ENCODE measurements around the gene TCEANC2. TPM values are rescaled to one million over a fixed set of nuclear protein-coding genes. Genes with fewer than 3 reads are reported as not detected.

The TCEANC2 gene
- total and polyA plus RNA-seq, 4 donors: 0.89 to 2.1 (median 1.7) TPM

DNA sequence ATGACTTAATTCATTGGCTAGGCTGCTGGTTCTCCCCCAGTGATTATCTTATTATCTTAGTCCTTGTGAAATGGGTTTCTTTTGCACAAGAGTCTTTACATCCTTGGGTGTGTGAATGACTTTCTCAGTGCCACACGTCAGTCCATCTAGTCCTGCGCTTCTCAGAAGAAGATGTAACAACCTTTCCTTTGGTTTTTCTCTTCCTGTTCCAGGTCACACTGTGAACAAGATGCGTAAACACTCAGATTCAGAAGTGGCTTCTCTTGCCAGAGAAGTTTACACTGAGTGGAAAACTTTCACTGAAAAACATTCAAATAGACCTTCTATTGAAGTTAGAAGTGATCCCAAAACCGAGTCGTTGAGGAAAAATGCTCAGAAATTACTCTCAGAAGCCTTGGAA is 35.0 kb downstream of the TCEANC2 start:
- WGBS: 95% methylated on average over 5 of the region's 5 CpGs
- H3K27ac ChIP-seq (ENCODE audit: low read depth in 1 of 2, low read length in 2 of 2): no peak overlapping the region
- no peak overlapping the region for H3K9ac ChIP-seq (ENCODE audit: low read depth in 1 of 2, low read length in 2 of 2)
- no peaks in the 10 kb centered on the region for H3K9me3 ChIP-seq (ENCODE audit: control insufficient read depth in 4 of 4, low read length in 3 of 4)
- H3K4me3 ChIP-seq (ENCODE audit: low read depth in 1 of 3, low read length in 3 of 3): no peak overlapping the region
- TF ChIP-seq, protein P1, sequence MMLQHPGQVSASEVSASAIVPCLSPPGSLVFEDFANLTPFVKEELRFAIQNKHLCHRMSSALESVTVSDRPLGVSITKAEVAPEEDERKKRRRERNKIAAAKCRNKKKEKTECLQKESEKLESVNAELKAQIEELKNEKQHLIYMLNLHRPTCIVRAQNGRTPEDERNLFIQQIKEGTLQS (IDR thresholded peaks at IDR 0.05): no peak
- TF ChIP-seq, protein P2, sequence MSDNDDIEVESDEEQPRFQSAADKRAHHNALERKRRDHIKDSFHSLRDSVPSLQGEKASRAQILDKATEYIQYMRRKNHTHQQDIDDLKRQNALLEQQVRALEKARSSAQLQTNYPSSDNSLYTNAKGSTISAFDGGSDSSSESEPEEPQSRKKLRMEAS (IDR thresholded peaks at IDR 0.05): no peak
- no peak for TF ChIP-seq YY1 (IDR thresholded peaks at IDR 0.05)
- no peak for TF ChIP-seq FOXA1 (IDR thresholded peaks at IDR 0.05)
- no peak for TF ChIP-seq FOXA2 (IDR thresholded peaks at IDR 0.05)
- TF ChIP-seq, protein P3, sequence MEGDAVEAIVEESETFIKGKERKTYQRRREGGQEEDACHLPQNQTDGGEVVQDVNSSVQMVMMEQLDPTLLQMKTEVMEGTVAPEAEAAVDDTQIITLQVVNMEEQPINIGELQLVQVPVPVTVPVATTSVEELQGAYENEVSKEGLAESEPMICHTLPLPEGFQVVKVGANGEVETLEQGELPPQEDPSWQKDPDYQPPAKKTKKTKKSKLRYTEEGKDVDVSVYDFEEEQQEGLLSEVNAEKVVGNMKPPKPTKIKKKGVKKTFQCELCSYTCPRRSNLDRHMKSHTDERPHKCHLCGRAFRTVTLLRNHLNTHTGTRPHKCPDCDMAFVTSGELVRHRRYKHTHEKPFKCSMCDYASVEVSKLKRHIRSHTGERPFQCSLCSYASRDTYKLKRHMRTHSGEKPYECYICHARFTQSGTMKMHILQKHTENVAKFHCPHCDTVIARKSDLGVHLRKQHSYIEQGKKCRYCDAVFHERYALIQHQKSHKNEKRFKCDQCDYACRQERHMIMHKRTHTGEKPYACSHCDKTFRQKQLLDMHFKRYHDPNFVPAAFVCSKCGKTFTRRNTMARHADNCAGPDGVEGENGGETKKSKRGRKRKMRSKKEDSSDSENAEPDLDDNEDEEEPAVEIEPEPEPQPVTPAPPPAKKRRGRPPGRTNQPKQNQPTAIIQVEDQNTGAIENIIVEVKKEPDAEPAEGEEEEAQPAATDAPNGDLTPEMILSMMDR (IDR thresholded peaks at IDR 0.05; ENCODE audit: low read depth, low read length, missing input control): no peak
- no peak for TF ChIP-seq JUND (IDR thresholded peaks at IDR 0.05)
- no peak for TF ChIP-seq NR2F2 (IDR thresholded peaks at IDR 0.05)
- TF ChIP-seq, protein P4, sequence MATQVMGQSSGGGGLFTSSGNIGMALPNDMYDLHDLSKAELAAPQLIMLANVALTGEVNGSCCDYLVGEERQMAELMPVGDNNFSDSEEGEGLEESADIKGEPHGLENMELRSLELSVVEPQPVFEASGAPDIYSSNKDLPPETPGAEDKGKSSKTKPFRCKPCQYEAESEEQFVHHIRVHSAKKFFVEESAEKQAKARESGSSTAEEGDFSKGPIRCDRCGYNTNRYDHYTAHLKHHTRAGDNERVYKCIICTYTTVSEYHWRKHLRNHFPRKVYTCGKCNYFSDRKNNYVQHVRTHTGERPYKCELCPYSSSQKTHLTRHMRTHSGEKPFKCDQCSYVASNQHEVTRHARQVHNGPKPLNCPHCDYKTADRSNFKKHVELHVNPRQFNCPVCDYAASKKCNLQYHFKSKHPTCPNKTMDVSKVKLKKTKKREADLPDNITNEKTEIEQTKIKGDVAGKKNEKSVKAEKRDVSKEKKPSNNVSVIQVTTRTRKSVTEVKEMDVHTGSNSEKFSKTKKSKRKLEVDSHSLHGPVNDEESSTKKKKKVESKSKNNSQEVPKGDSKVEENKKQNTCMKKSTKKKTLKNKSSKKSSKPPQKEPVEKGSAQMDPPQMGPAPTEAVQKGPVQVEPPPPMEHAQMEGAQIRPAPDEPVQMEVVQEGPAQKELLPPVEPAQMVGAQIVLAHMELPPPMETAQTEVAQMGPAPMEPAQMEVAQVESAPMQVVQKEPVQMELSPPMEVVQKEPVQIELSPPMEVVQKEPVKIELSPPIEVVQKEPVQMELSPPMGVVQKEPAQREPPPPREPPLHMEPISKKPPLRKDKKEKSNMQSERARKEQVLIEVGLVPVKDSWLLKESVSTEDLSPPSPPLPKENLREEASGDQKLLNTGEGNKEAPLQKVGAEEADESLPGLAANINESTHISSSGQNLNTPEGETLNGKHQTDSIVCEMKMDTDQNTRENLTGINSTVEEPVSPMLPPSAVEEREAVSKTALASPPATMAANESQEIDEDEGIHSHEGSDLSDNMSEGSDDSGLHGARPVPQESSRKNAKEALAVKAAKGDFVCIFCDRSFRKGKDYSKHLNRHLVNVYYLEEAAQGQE (IDR thresholded peaks at IDR 0.05): no peak
- no peak for TF ChIP-seq SP1 (IDR thresholded peaks at IDR 0.05)
- TF ChIP-seq, protein P5, sequence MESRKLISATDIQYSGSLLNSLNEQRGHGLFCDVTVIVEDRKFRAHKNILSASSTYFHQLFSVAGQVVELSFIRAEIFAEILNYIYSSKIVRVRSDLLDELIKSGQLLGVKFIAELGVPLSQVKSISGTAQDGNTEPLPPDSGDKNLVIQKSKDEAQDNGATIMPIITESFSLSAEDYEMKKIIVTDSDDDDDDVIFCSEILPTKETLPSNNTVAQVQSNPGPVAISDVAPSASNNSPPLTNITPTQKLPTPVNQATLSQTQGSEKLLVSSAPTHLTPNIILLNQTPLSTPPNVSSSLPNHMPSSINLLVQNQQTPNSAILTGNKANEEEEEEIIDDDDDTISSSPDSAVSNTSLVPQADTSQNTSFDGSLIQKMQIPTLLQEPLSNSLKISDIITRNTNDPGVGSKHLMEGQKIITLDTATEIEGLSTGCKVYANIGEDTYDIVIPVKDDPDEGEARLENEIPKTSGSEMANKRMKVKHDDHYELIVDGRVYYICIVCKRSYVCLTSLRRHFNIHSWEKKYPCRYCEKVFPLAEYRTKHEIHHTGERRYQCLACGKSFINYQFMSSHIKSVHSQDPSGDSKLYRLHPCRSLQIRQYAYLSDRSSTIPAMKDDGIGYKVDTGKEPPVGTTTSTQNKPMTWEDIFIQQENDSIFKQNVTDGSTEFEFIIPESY (IDR thresholded peaks at IDR 0.05): no peak
- no peak for TF ChIP-seq HNF4G (IDR thresholded peaks at IDR 0.05)
- TF ChIP-seq RAD21 (IDR thresholded peaks at IDR 0.05): no peak
- no peak for TF ChIP-seq GABPA (IDR thresholded peaks at IDR 0.05 in 1 of 2, conservative IDR thresholded peaks at IDR 0.05 in 1 of 2)
- H3K36me3 ChIP-seq (ENCODE audit: control insufficient read depth in 4 of 4, insufficient read depth in 3 of 4, low read depth in 1 of 4, low read length in 3 of 4): peaks cover 0 to 3% (median 0%) of the 10 kb centered on the region in 4 donors
- no peaks in the 10 kb centered on the region for H3K27me3 ChIP-seq (ENCODE audit: control insufficient read depth in 4 of 4, insufficient read depth in 4 of 4, low read length in 3 of 4)
- DNase-seq (ENCODE audit: low spot score): no peak
- no peaks in the 10 kb centered on the region for H3K4me1 ChIP-seq (ENCODE audit: control insufficient read depth in 4 of 4, insufficient read depth in 4 of 4, low read length in 3 of 4)

DNA sequence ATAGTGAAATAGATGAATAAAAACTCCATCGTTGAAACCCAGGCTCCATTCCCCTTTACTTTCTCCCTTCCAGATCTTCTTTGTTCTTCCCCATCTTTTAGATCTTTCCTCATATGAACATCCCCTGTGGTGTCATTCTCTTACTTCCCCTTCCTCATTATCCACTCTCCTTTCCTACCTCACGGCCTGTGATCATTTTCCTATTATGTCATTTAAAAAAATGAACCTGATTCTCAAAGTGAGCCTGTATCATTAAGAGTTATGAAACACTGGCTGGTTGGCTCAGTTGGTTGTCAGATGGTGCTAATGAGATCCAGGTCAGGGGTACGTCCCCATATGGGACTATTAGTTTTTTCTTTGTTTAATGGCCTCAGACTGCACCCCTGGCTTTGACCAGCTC is 38.3 kb downstream of the TCEANC2 start:
- Histone ChIP-seq H3K36me3 (ENCODE audit: control insufficient read depth in 4 of 4, insufficient read depth in 3 of 4, low read depth in 1 of 4, low read length in 3 of 4) (peaks cover 0 to 3% (median under 1%) of the 10 kb centered on the region in 4 donors), H3K4me1 (ENCODE audit: control insufficient read depth in 4 of 4, insufficient read depth in 4 of 4, low read length in 3 of 4) (peaks cover 3 to 19% (median 9%) of the 10 kb centered on the region in 4 donors), H3K27ac (ENCODE audit: low read depth in 1 of 2, low read length in 2 of 2) (no peak overlapping the region), H3K4me3 (ENCODE audit: low read depth in 1 of 3, low read length in 3 of 3) (no peak overlapping the region), H3K27me3 (ENCODE audit: control insufficient read depth in 4 of 4, insufficient read depth in 4 of 4, low read length in 3 of 4) (no peaks in the 10 kb centered on the region), H3K9me3 (ENCODE audit: control insufficient read depth in 4 of 4, low read length in 3 of 4) (no peaks in the 10 kb centered on the region), H3K9ac (ENCODE audit: low read depth in 1 of 2, low read length in 2 of 2) (no peak overlapping the region)
- 93% methylated on average over 3 of the region's 3 CpGs for WGBS
- DNase-seq (ENCODE audit: low spot score): no peak
- TF ChIP-seq TAF1 (conservative IDR thresholded peaks at IDR 0.05): no peak
- no peak for TF ChIP-seq EGR1 (IDR thresholded peaks at IDR 0.05; ENCODE audit: low read depth in 2 of 2)
- no peak for TF ChIP-seq YY1 (IDR thresholded peaks at IDR 0.05)
- TF ChIP-seq JUND (IDR thresholded peaks at IDR 0.05): no peak
- no peak for TF ChIP-seq RAD21 (IDR thresholded peaks at IDR 0.05)
- TF ChIP-seq, protein P1 (IDR thresholded peaks at IDR 0.05): no peak
- TF ChIP-seq, protein P4 (IDR thresholded peaks at IDR 0.05): no peak
- TF ChIP-seq FOXA1 (IDR thresholded peaks at IDR 0.05): no peak
- TF ChIP-seq, protein P5 (IDR thresholded peaks at IDR 0.05): no peak
- no peak for TF ChIP-seq GABPA (IDR thresholded peaks at IDR 0.05 in 1 of 2, conservative IDR thresholded peaks at IDR 0.05 in 1 of 2)
- TF ChIP-seq FOXA2 (IDR thresholded peaks at IDR 0.05): no peak
- no peak for TF ChIP-seq HNF4G (IDR thresholded peaks at IDR 0.05)
- TF ChIP-seq NR2F2 (IDR thresholded peaks at IDR 0.05): no peak
- TF ChIP-seq, protein P2 (IDR thresholded peaks at IDR 0.05): no peak
